IMR-90 (cell line): ENCODE data around the gene MED12L. TPM values are rescaled to one million over a fixed set of nuclear protein-coding genes. Genes with fewer than 3 reads are reported as not detected.

Experiments used
- ATAC-seq: fragments of 200-7000 bp; cut with Tn5 transposase; 2 replicates; pipeline ENCODE4 v1.9.1; 2020; ENCODE audit warnings: low read depth, mild to moderate bottlenecking, moderate library complexity
- BruUV-seq: library from RNA; stranded (reverse); fragments of 400-500 nt; replicated peaks from 2 replicates; lab custom pipeline; 2021; lab: Mats Ljungman, UMichigan
- CTCF ChIA-PET: fragments of 300-600 bp; formaldehyde crosslinking; extraction: SDS; loops from one replicate; lab custom pipeline; 2021; ENCODE audit warnings: antibody characterized with exemption; lab: Yijun Ruan, JAX
- POLR2A ChIA-PET: fragments of 300-600 bp; sonication (Branson Sonifier 250); formaldehyde crosslinking; loops from one replicate; lab custom pipeline; 2022; ENCODE audit warnings: antibody characterized with exemption; ENCODE audit not compliant: unreplicated experiment; lab: Charles Lee
- DNase-seq: peaks from one replicate; pipeline ENCODE4 v3.0.0; 2013
- H2AFZ ChIP-seq: replicated peaks from 2 replicates; pipeline ENCODE3; 2013; ENCODE audit warnings: low read length, mild to moderate bottlenecking; ENCODE audit not compliant: poor library complexity
- H2AK5ac ChIP-seq: 2 replicates; pipeline ENCODE4 v1.6.1; 2013; ENCODE audit warnings: low read depth, low read length, inconsistent platforms
- H2AK9ac ChIP-seq: replicated peaks from 2 replicates; pipeline ENCODE3; 2013; ENCODE audit warnings: mild to moderate bottlenecking, low read depth, low read length, moderate library complexity; ENCODE audit not compliant: poor library complexity
- H2BK120ac ChIP-seq: 2 replicates; pipeline ENCODE4 v1.6.1; 2013; ENCODE audit warnings: low read depth, low read length, inconsistent platforms
- H2BK15ac ChIP-seq: 3 replicates; pipeline ENCODE4 v1.6.1; 2013; ENCODE audit warnings: low read depth, low read length, inconsistent platforms
- H2BK20ac ChIP-seq: 2 replicates; pipeline ENCODE4 v1.6.1; 2013; ENCODE audit warnings: low read depth, mild to moderate bottlenecking, inconsistent platforms, low read length, moderate library complexity
- H2BK5ac ChIP-seq: 2 replicates; pipeline ENCODE4 v1.6.1; 2013; ENCODE audit warnings: mild to moderate bottlenecking, low read depth, low read length, inconsistent platforms; ENCODE audit not compliant: poor library complexity, severe bottlenecking
- H3K14ac ChIP-seq: replicated peaks from 2 replicates; pipeline ENCODE4 v1.6.1; 2013; ENCODE audit warnings: low read depth, low read length, inconsistent platforms
- H3K18ac ChIP-seq: 2 replicates; pipeline ENCODE4 v1.6.1; 2013; ENCODE audit warnings: low read depth, low read length, control low read depth
- H3K23ac ChIP-seq: 2 replicates; pipeline ENCODE4 v1.6.1; 2013; ENCODE audit warnings: low read depth, low read length, inconsistent platforms
- H3K27ac ChIP-seq: 2 replicates; pipeline ENCODE4 v1.5.1; 2013; ENCODE audit warnings: mild to moderate bottlenecking, control low read depth, low read length; ENCODE audit not compliant: insufficient read depth
- H3K27me3 ChIP-seq: 2 replicates; pipeline ENCODE4 v1.6.1; 2013; ENCODE audit warnings: low read length; ENCODE audit not compliant: control insufficient read depth, insufficient read depth
- H3K36me3 ChIP-seq: 2 replicates; pipeline ENCODE4 v1.6.1; 2013; ENCODE audit warnings: low read length, mixed read lengths; ENCODE audit not compliant: control insufficient read depth, insufficient read depth
- H3K4ac ChIP-seq: 2 replicates; pipeline ENCODE4 v1.6.1; 2013; ENCODE audit warnings: low read depth, low read length, inconsistent platforms
- H3K4me1 ChIP-seq: 2 replicates; pipeline ENCODE4 v1.6.1; 2013; ENCODE audit warnings: low read length, mixed read lengths; ENCODE audit not compliant: control insufficient read depth, insufficient read depth
- H3K4me2 ChIP-seq: 2 replicates; pipeline ENCODE4 v1.6.1; 2013; ENCODE audit warnings: low read depth, mild to moderate bottlenecking, control low read depth, low read length, moderate library complexity
- H3K4me3 ChIP-seq: 2 replicates; pipeline ENCODE4 v1.5.1; 2013; ENCODE audit warnings: low read depth, mild to moderate bottlenecking, control low read depth, low read length, moderate library complexity; ENCODE audit not compliant: insufficient read depth
- H3K56ac ChIP-seq: 2 replicates; pipeline ENCODE4 v1.6.1; 2013; ENCODE audit warnings: low read length, inconsistent platforms; ENCODE audit not compliant: insufficient read depth; ENCODE audit errors: extremely low read depth
- H3K79me1 ChIP-seq, 2 experiments: 2 replicates each; pipeline ENCODE4 v1.6.1; 2013; ENCODE audit warnings: low read length in 2 of 2, inconsistent platforms in 1 of 2, low read depth in 1 of 2
- H3K9ac ChIP-seq: 2 replicates; pipeline ENCODE4 v1.6.1; 2013; ENCODE audit warnings: low read depth, low read length, control low read depth
- H3K9me1 ChIP-seq: 2 replicates; pipeline ENCODE4 v1.6.1; 2013; ENCODE audit warnings: low read length, inconsistent platforms; ENCODE audit not compliant: insufficient read depth
- H3K9me3 ChIP-seq: 2 replicates; pipeline ENCODE4 v1.6.1; 2013; ENCODE audit warnings: low read length; ENCODE audit not compliant: control insufficient read depth, insufficient read depth
- H4K20me1 ChIP-seq: 2 replicates; pipeline ENCODE4 v1.6.1; 2013; ENCODE audit warnings: low read length, inconsistent platforms; ENCODE audit not compliant: insufficient read depth
- H4K5ac ChIP-seq: 2 replicates; pipeline ENCODE4 v1.6.1; 2013; ENCODE audit warnings: mild to moderate bottlenecking, low read depth, low read length, control low read depth
- H4K8ac ChIP-seq, 2 experiments: 2 replicates each; pipeline ENCODE4 v1.6.1; 2013; ENCODE audit warnings: low read depth in 2 of 2, low read length in 2 of 2, control low read depth in 1 of 2, inconsistent platforms in 1 of 2
- H4K91ac ChIP-seq: 2 replicates; pipeline ENCODE4 v1.6.1; 2013; ENCODE audit warnings: low read depth, low read length, inconsistent platforms; ENCODE audit not compliant: insufficient read depth
- CHD1 ChIP-seq: IDR thresholded peaks from 2 replicates; pipeline ENCODE4 v1.6.1; 2012; ENCODE audit warnings: low read depth, low read length, improper control_type of control experiment
- CTCF ChIP-seq: conservative IDR thresholded peaks from 2 replicates; pipeline ENCODE4 v1.5.1; 2012; ENCODE audit warnings: mild to moderate bottlenecking, low read depth, low read length, improper control_type of control experiment
- ELK1 ChIP-seq: fragments of 150-350 bp; IDR thresholded peaks from 2 replicates; pipeline ENCODE4 v1.6.1; 2016; ENCODE audit warnings: low read depth, mild to moderate bottlenecking, low read length, moderate library complexity, borderline replicate concordance
- FOS ChIP-seq: fragments of 150-350 bp; IDR thresholded peaks from 2 replicates; pipeline ENCODE4 v1.6.1; 2016; ENCODE audit warnings: low read depth, low read length
- MAZ ChIP-seq: IDR thresholded peaks from 2 replicates; pipeline ENCODE4 v1.6.1; 2012; ENCODE audit warnings: low read depth, mild to moderate bottlenecking, low read length, improper control_type of control experiment, moderate library complexity, borderline replicate concordance
- RCOR1 ChIP-seq: IDR thresholded peaks from 2 replicates; pipeline ENCODE4 v1.6.1; 2012; ENCODE audit warnings: mild to moderate bottlenecking, low read length, improper control_type of control experiment; ENCODE audit not compliant: insufficient replicate concordance
- SMC3 ChIP-seq: fragments of 150-350 bp; IDR thresholded peaks from 2 replicates; pipeline ENCODE4 v1.6.1; 2016; ENCODE audit warnings: low read depth, mild to moderate bottlenecking, antibody characterized with exemption, low read length, moderate library complexity
- WGBS, 2 experiments: methylation state at CpG; one replicate each; pipeline versions ENCODE4 v1.1.5 to v1.1.7; 2013; ENCODE audit warnings: missing lambda C conversion rate in 2 of 2; ENCODE audit not compliant: insufficient read length in 1 of 2; ENCODE audit errors: extremely low coverage in 2 of 2; 5-methylcytosine and 5-hydroxymethylcytosine counted together
- dilution Hi-C: fragments of 300-500 bp; cut with HindIII; formaldehyde crosslinking; loops from one replicate; pipeline ENCODE4 v1.14.3; 2018; ENCODE audit warnings: low sequenced_read_pairs; ENCODE audit not compliant: unreplicated experiment
- in situ Hi-C: fragments of 300-500 bp; cut with MboI; formaldehyde crosslinking; loops from 3 replicates; pipeline ENCODE4 v1.14.3; 2019; ENCODE audit warnings: low sequenced_read_pairs, inconsistent platforms, mixed read lengths
- intact Hi-C: fragments of 100-400 bp; cut with micrococcal nuclease; formaldehyde crosslinking; loops from 2 replicates; pipeline ENCODE4 v1.10.0; 2022
- polyA plus RNA-seq, 3 experiments: library from polyadenylated mRNA; depleted of rRNA; stranded (reverse); fragments of >200 nt; gene quantifications; 2 replicates each; pipeline ENCODE4 v1.2.3, GENCODE V29; 2012; ENCODE audit warnings: low replicate concordance in 1 of 3
- total RNA-seq: library from RNA; depleted of rRNA; stranded (reverse); fragments of >200 nt; gene quantifications from 2 replicates; pipeline ENCODE4 v1.2.3, GENCODE V29; 2012

Gene MED12L
- total and polyA plus RNA-seq, 2 of the 4 experiments (the other 2 are of a cell fraction), result 0.05 to 0.18 TPM

GRCh38 chr3:151093905-151094304, 8.4 kb downstream of the MED12L start:
- in situ Hi-C loops, result no loop called here

More at GRCh38 chr3:151093905-151094304, 8.4 kb downstream of the MED12L start:
- H2AK9ac ChIP-seq, result no peak overlapping the region
- H2AK5ac ChIP-seq, result no peak overlapping the region
- H3K79me1 ChIP-seq, result no peaks in the 10 kb centered on the region
- H3K18ac ChIP-seq, result no peak overlapping the region
- no peak overlapping the region for H3K56ac ChIP-seq
- H3K14ac ChIP-seq, result no peak overlapping the region
- H3K9me3 ChIP-seq, result no peaks in the 10 kb centered on the region
- H4K5ac ChIP-seq, result no peak overlapping the region
- H2BK20ac ChIP-seq, result no peak overlapping the region
- H3K4me2 ChIP-seq, result no peak overlapping the region
- H3K27me3 ChIP-seq, result peaks cover 33% of the 10 kb centered on the region
- H2AFZ ChIP-seq, result no peak overlapping the region
- H2BK5ac ChIP-seq, result no peak overlapping the region
- no peak overlapping the region for H3K23ac ChIP-seq
- no peaks in the 10 kb centered on the region for H3K4me1 ChIP-seq
- ChIA-PET POLR2A (no interaction called here), CTCF (no interaction called here)
- H4K8ac ChIP-seq, result no peak overlapping the region
- WGBS, 2 experiments, result 63% methylated on average over 3 of the region's 4 CpGs; no CpG with 5 or more reads in 1 of the 2 experiments
- no peaks in the 10 kb centered on the region for H3K36me3 ChIP-seq
- H2BK120ac ChIP-seq, result no peak overlapping the region
- no peak overlapping the region for H2BK15ac ChIP-seq
- H3K9me1 ChIP-seq, result no peaks in the 10 kb centered on the region
- no peak overlapping the region for H4K91ac ChIP-seq
- intact Hi-C loops, result no loop called here
- H4K20me1 ChIP-seq, result no peaks in the 10 kb centered on the region
- no peak overlapping the region for H3K4me3 ChIP-seq
- no peak overlapping the region for H3K27ac ChIP-seq
- BruUV-seq, result no TSS peak
- ATAC-seq (no peak), DNase-seq (no peak)
- H3K9ac ChIP-seq, result no peak overlapping the region
- H3K4ac ChIP-seq, result no peak overlapping the region
- dilution Hi-C loops, result no loop called here
- TF ChIP-seq CHD1 (no peak), CTCF (no peak), MAZ (no peak), RCOR1 (no peak), SMC3 (no peak), ELK1 (no peak), FOS (no peak)
